Measurements from ENCODE around the gene CACYBP.
"Not testable (repeated sequence)": the region's sequence is repeated elsewhere in the genome, so short reads cannot be mapped to it uniquely, and the experiment has no call there.

The CACYBP gene

GRCh38 chr1:175043824-175044223 is 44.1 kb downstream of the CACYBP start:
- H3K27ac ChIP-seq (ENCODE audit: low read depth, low read length): no peak overlapping the region
- H3K9ac ChIP-seq (ENCODE audit: low read depth, low read length): no peak overlapping the region
- no peaks in the 10 kb centered on the region for H3K27me3 ChIP-seq (ENCODE audit: insufficient read depth, low read length)
- WGBS: 88% methylated on average over 19 of the region's 19 CpGs
- no peaks in the 10 kb centered on the region for H3K9me3 ChIP-seq (ENCODE audit: insufficient read depth, low read depth, low read length)
- H3K36me3 ChIP-seq (ENCODE audit: insufficient read depth, low read length): no peaks in the 10 kb centered on the region
- no peaks in the 10 kb centered on the region for H3K4me1 ChIP-seq (ENCODE audit: insufficient read depth, low read length)
- H3K4me3 ChIP-seq (ENCODE audit: low read length): no peak overlapping the region

- not testable (repeated sequence) for H3K9me3 ChIP-seq (ENCODE audit: insufficient read depth, low read depth, low read length); H3K27ac ChIP-seq (ENCODE audit: low read depth, low read length); H3K4me3 ChIP-seq (ENCODE audit: low read length); H3K27me3 ChIP-seq (ENCODE audit: insufficient read depth, low read length); H3K4me1 ChIP-seq (ENCODE audit: insufficient read depth, low read length); H3K9ac ChIP-seq (ENCODE audit: low read depth, low read length); H3K36me3 ChIP-seq (ENCODE audit: insufficient read depth, low read length)
- 96% methylated on average over 18 of the region's 18 CpGs for WGBS
Observed at GRCh38 chr1:175044591-175044990, 44.8 kb downstream of the CACYBP start.

- H3K9ac ChIP-seq (ENCODE audit: low read depth, low read length): no peak overlapping the region
- no peaks in the 10 kb centered on the region for H3K27me3 ChIP-seq (ENCODE audit: insufficient read depth, low read length)
- 96% methylated on average over 19 of the region's 19 CpGs for WGBS
- H3K36me3 ChIP-seq (ENCODE audit: insufficient read depth, low read length): no peaks in the 10 kb centered on the region
- H3K4me3 ChIP-seq (ENCODE audit: low read length): no peak overlapping the region
- no peaks in the 10 kb centered on the region for H3K9me3 ChIP-seq (ENCODE audit: insufficient read depth, low read depth, low read length)
- H3K27ac ChIP-seq (ENCODE audit: low read depth, low read length): no peak overlapping the region
- no peaks in the 10 kb centered on the region for H3K4me1 ChIP-seq (ENCODE audit: insufficient read depth, low read length)
Observed at GRCh38 chr1:175045097-175045496, 45.4 kb downstream of the CACYBP start.

- no peak overlapping the region for H3K9ac ChIP-seq (ENCODE audit: low read depth, low read length)
- H3K4me3 ChIP-seq (ENCODE audit: low read length): no peak overlapping the region
- H3K4me1 ChIP-seq (ENCODE audit: insufficient read depth, low read length): no peaks in the 10 kb centered on the region
- H3K36me3 ChIP-seq (ENCODE audit: insufficient read depth, low read length): no peaks in the 10 kb centered on the region
- no peaks in the 10 kb centered on the region for H3K9me3 ChIP-seq (ENCODE audit: insufficient read depth, low read depth, low read length)
- 97% methylated on average over 27 of the region's 32 CpGs for WGBS
- no peak overlapping the region for H3K27ac ChIP-seq (ENCODE audit: low read depth, low read length)
- H3K27me3 ChIP-seq (ENCODE audit: insufficient read depth, low read length): no peaks in the 10 kb centered on the region
Observed at GRCh38 chr1:175045519-175045918, 45.8 kb downstream of the CACYBP start.

- Histone ChIP-seq H3K27me3 (ENCODE audit: insufficient read depth, low read length) (no peaks in the 10 kb centered on the region), H3K9ac (ENCODE audit: low read depth, low read length) (no peak overlapping the region), H3K27ac (ENCODE audit: low read depth, low read length) (no peak overlapping the region), H3K4me3 (ENCODE audit: low read length) (no peak overlapping the region), H3K4me1 (ENCODE audit: insufficient read depth, low read length) (no peaks in the 10 kb centered on the region), H3K36me3 (ENCODE audit: insufficient read depth, low read length) (no peaks in the 10 kb centered on the region), H3K9me3 (ENCODE audit: insufficient read depth, low read depth, low read length) (no peaks in the 10 kb centered on the region)
- WGBS: 97% methylated on average over 1 of the region's 2 CpGs
Observed at GRCh38 chr1:175050992-175051391, 51.2 kb downstream of the CACYBP start.

- Histone ChIP-seq H3K4me3 (ENCODE audit: low read length) (no peak overlapping the region), H3K9me3 (ENCODE audit: insufficient read depth, low read depth, low read length) (no peaks in the 10 kb centered on the region), H3K27ac (ENCODE audit: low read depth, low read length) (no peak overlapping the region)
Observed at GRCh38 chr1:175054736-175055135, 55.0 kb downstream of the CACYBP start.

More at GRCh38 chr1:175054736-175055135, 55.0 kb downstream of the CACYBP start:
- Histone ChIP-seq H3K27me3 (ENCODE audit: insufficient read depth, low read length) (no peaks in the 10 kb centered on the region), H3K36me3 (ENCODE audit: insufficient read depth, low read length) (no peaks in the 10 kb centered on the region), H3K9ac (ENCODE audit: low read depth, low read length) (no peak overlapping the region), H3K4me1 (ENCODE audit: insufficient read depth, low read length) (no peaks in the 10 kb centered on the region)
- WGBS: 89% methylated on average over 3 of the region's 3 CpGs
